GM21529 (cell line): ENCODE measurements around the gene KIFC3.
"Not testable (repeated sequence)": the region's sequence is repeated elsewhere in the genome, so short reads cannot be mapped to it uniquely, and the experiment has no call there.

Source experiments
- ATAC-seq: cut with Tn5 transposase; IDR thresholded peaks from one replicate; pipeline ENCODE4 v1.9.1; 2021; ENCODE audit not compliant: unreplicated experiment

Gene KIFC3, protein sequence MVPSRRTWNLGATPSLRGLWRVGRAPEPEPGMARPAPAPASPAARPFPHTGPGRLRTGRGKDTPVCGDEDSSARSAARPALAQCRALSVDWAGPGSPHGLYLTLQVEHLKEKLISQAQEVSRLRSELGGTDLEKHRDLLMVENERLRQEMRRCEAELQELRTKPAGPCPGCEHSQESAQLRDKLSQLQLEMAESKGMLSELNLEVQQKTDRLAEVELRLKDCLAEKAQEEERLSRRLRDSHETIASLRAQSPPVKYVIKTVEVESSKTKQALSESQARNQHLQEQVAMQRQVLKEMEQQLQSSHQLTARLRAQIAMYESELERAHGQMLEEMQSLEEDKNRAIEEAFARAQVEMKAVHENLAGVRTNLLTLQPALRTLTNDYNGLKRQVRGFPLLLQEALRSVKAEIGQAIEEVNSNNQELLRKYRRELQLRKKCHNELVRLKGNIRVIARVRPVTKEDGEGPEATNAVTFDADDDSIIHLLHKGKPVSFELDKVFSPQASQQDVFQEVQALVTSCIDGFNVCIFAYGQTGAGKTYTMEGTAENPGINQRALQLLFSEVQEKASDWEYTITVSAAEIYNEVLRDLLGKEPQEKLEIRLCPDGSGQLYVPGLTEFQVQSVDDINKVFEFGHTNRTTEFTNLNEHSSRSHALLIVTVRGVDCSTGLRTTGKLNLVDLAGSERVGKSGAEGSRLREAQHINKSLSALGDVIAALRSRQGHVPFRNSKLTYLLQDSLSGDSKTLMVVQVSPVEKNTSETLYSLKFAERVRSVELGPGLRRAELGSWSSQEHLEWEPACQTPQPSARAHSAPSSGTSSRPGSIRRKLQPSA

DNA sequence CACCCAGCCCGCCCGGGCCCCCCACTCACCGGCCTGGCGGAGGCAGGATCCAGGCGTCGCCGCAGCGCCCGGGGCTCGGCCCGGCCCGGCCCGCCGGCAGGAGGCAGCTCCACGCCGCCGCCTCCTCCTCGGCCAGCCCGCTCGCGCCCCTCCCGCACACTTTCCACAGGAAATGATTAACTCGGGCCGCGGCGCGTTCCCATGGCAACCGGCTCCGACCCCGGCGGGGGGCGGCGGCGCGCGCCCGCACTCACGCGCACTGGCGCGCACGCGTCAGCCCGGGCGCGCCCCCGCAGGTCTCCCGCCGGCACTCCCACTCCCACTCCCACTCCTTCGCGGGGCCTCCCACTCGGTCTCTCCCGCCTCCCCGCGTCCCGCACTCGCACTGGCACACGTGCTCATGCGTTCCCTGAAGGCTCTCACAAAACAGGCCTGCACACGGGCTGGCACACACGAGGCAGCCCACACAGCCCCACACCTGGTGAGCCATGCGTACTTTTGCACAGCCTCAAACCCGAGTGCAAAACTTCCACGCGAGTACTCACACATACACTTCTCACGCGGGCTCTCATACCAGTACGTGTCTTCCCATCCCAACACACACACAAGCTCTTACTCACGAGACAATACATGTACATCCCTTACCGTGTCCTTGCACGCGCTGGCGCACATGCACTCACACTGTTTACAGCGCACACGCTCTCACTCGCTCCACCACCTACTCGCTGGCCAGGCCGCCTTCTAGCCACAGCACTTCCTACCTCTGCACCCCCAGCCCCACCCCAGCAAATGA is at the start of gene KIFC3:
KIFC3 (minus strand) TSS at position 151 of the 793 bp plus-strand sequence. CDS start 4,248 bp downstream, outside the sequence.
- ATAC-seq = no peak

DNA sequence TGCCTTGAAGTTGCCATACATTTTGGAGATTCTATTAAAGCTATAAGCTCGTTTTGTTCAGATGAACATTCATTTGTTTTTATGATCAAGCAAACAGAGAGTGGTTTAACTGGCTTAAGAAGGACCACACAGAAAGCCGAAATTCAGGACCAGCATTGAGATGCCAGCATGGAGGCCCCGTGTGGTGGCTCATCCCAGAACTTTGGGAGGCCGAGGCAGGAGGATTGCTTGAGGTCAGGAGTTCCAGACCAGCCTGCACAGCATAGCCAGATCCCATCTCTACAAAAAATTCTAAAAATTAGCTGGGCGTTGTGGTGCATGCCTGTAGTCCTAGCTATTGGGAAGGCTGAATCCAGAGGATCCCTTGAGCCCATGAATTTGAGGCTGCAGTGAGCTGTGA is 45.9 kb upstream of the KIFC3 start:
- ATAC-seq = no peak

DNA sequence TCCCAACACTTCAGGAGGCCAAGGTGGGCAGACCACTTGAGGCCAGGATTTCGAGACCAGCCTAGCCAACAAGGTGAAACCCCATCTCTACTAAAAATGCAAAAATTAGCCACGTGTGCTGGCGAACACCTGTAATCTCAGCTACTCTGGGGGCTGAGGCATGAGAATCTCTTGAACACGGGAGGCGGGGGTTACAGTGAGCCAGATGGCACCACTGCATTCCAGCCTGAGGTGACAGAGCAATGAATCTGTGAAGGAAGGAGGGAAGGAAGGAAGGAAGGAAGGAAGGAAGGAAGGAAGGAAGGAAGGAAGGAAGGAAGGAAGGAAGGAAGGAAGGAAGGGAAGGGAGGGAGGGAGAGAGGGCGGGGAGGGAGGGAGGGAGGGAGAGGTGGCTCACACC is 44.6 kb upstream of the KIFC3 start:
- not testable (repeated sequence) for ATAC-seq

DNA sequence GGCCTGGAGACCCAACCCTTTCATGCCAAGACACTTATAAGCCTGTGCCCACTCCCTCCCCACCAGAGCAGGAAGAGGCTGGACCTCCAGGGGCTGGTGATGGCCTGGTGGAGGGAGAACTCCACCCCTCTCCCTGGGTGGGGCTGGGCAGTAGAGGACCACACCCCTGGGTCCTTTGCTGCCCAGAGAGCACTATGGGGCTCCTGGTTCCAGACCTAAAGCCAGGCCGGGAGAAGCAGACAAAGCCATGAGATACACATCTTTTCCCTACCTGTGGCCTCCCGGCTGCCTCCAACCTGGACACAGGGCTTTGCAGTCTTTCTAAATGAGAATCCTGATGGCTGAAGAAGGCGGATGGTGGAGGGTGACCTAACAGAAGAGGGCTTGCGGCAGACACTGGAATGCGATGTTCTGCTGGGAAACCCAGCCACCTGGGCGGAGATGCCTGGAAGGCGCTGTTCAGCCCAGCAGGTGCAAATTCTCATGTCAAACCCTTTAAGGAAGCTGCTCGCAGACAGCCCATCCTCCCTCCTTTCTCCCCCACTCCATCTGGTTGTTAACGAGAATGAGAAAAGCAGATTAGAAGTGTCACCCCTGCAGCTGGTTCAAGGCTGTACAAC is 43.9 kb upstream of the KIFC3 start:
- no peak for ATAC-seq

DNA sequence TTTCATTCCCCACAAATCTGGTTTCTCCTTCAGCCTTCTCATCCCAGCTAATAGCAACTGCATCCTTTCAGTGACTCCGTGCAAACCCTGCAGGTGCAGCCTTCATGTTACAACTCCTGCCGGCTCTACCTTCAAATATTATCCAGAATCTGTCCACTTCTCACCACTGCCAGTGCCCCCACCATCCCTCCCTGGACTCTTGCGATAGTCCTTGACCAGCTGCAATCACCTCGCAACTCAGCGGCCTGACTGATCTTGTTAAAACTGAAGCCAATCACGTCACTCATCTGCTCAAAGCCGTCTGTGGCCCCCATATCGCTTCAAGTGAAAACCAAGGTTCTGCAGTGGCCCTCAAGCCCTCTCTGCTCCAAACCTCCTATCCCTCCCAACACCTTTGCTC is 42.8 kb upstream of the KIFC3 start:
- no peak for ATAC-seq

DNA sequence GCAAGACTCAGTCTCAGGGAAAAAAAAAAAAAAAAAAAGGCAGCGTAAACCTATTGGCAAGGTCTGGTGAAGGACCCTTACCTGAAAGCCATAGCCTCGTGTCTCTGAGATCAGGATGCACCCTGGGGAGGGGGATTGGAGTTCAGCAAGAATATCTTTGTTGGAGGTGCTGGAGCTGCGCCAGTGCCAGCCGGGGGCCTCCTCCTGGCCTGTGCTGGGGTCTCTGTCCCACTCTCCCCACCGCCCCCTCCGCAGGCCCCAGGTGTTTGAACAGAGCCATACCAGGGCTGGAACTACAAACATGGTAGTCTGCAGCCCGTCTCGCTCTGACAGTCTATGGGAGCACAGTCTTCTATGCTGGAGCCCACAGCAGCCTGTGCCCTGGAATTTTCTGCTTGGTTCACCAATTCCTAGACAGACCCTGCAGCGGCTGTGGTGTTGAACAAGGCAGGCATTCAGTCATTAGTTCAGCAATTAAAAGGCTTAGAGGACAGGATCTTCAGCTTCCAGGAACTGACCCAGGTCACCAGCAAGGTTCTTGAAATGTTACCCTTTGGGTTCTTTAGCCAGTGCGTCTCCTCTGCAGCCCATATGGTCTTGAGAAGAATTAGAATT is 42.2 kb upstream of the KIFC3 start:
- no peak for ATAC-seq

DNA sequence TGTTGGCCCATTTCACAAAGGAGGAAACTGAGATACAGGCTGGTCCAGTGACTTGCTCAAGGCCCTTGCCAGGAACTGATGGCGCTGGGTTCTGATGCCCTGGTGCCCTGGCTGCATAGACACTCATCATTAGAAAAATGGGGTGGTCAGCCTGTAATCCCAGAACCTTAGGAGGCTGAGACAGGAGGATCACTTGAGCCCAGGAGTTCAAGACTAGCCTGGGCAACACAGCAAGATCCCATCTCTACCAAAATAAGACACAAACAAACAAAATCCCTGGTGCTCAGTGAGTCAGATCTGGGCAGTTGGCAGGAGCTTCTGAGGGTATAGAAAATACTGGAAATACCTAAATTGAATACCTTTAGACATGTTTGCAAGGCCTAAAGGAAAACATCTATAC is 41.1 kb upstream of the KIFC3 start:
- ATAC-seq = no peak

DNA sequence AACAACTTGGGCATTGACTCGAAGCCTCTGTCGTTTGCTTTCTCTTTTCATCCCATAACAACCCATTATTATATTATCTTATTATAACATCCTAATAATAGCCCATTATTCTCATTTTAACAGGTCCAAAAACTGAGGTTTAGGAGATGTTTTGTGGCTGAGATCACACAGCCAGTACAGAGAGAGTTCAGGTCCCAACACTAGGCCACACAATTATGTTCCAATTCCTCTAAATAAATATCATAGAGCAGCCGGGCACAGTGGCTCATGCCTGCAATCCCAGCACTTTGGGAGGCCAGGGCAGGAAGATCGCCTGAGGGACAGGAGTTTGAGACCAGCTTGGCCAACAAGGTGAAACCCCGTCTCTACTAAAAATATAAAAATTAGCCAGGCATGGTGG is 40.3 kb upstream of the KIFC3 start:
- ATAC-seq = no peak

DNA sequence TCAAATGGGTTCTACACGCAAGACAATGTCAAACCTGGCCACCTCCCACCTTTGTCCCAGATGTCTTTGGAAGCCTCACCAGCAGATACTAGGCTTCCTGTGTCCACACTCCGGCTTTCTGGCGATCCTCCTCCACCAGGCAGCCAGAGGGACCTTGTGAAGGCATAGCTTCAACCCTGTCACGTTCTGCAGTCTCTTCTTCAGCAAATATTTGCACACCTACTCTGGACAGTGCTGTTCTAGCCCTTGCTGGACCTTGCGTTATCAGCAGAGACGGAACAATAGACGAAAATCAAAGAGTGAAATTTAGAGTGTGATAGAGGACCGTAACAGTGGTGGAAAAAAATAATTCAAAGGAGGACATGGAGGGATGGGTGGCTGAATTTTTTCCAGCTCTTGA is 38.5 kb upstream of the KIFC3 start:
- ATAC-seq = no peak

DNA sequence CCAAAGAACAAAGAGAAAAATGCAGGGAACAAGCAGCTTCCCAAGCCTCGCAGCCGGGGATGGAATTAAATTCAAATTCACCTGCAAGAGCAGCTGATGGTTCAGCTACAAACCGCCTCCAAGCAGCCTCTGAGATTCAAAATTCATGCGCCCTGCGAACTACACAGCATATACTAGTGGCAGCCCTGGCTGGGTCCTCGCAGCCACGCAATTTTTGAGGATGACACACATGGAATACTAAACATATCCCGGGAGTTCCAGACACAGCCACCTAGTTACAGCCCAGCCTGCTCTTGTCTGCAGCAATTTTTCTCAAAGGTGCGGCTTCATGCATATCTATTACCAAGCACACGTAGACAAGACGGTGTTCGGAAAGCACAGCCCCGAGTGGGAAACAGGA is 35.9 kb upstream of the KIFC3 start:
- no peak for ATAC-seq

DNA sequence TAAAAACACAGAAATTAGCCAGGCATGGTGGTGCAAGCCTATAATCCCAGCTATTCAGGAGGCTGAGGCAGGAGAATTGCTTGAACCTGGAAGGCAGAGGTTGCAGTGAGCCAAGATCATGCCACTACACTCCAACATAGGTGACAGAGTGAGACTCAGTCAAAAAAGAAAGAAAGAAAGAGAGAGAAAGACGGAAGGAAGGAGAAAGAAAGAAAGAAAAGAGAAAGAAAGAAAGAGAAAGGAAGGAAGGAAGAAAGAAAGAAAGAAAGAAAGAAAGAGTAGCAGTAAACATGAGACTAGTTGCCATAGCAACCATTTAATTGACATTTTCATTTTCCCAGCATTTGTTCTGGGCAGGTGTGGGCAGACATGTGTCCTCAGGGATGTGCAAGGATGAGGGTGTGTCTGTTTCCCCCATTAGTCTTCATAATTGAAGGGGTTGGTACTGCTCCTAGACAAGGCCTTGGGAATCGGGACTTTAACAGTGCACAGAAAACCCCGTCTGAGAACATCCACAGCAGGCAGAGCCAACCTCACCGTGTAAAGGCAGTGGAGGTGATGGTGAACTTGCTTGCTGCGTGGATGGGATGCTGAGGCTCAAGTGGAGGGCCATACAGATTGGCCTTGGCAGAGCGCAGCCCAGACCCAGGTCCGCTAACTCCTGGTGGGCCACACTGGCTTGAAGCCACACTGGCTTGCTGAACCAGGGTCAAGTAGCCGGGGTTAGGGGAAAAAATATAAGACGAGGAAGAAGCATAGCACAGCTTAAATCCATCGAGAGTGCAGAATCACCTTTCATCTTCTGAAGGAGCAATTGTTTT is 35.2 kb upstream of the KIFC3 start:
- ATAC-seq = no peak

DNA sequence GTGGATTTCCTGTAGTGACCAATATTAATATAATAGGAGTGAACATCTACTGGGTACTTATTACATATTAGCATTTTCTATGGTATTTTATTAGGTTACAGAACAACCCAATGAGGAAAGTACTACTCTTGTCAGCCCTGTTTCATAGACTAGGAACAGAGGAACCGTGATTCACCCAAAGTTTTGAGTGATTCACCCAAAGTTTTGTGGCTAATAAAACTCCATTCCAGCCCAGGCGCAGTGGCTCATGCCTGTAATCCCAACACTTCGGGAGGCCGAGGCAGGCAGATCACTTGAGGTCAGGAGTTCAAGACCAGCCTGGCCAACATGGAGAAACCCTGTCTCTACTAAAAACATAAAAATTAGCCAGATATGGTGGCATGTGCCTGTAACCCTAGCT is 33.1 kb upstream of the KIFC3 start:
- not testable (repeated sequence) for ATAC-seq

DNA sequence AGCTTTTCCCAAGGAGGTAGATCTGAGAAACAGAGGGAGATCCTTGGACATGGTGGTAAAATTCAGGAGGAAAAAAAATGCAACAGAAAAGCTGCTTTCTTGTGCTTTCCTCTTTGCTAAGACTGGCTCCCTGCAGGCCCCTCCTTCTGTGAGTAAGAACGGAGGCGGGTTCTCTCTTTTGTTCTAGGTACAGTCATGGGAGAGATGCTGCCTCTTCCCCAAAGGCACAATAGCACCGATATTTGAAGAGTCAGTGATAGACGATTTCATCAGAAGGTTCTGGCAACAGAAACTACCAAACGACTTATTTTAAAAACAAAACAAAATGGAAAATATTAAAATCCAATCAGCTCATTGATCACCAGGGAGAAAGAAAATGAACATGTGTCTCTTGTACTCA is 32.6 kb upstream of the KIFC3 start:
- ATAC-seq = no peak

DNA sequence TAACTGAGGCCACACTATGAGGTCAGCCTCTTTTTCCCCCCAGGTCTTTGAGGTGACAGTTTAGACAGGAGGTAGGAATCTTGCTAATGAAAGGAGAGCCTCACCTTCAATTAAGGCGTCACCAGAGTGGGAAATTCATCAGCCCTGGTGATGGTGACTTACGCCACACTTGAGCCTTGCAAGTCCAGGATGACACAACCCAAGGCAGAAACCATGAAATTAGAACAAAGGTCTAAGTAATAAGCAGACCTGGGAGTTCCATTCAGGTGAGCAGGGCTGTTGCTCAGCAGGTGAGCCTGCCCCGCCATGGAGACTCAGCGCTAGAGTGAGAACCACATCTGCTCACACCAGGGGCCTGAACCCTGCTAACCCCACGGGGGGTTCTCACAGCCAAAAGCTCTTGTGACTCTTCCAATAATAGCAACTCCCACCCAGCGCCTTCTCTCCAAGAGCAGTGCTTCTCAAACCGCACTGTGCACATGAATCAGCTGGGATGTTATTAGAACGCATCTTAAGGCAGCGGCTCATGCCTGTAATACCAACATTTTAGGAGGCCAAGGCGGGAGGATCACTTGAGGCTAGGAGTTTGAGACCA is 28.7 kb upstream of the KIFC3 start:
- ATAC-seq = no peak

DNA sequence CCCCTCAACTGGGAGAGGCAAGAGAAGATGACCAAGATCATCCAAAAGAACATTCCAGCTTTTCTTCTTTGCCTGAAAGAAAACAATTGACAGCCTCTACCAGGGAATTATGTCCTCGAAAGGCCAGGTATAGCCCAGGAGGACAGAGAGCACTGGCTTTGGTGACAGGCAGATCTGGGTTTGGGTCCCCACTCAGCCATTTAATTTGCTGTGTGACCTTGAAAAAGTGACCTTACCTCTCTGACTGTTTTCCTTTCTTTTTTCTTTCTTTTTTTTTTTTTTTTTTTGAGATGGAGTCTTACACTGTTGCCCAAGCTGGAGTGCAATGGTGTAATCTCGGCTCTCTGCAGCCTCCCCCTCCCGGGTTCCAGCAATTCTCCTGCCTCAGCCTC is 27.7 kb upstream of the KIFC3 start:
- ATAC-seq = no peak

DNA sequence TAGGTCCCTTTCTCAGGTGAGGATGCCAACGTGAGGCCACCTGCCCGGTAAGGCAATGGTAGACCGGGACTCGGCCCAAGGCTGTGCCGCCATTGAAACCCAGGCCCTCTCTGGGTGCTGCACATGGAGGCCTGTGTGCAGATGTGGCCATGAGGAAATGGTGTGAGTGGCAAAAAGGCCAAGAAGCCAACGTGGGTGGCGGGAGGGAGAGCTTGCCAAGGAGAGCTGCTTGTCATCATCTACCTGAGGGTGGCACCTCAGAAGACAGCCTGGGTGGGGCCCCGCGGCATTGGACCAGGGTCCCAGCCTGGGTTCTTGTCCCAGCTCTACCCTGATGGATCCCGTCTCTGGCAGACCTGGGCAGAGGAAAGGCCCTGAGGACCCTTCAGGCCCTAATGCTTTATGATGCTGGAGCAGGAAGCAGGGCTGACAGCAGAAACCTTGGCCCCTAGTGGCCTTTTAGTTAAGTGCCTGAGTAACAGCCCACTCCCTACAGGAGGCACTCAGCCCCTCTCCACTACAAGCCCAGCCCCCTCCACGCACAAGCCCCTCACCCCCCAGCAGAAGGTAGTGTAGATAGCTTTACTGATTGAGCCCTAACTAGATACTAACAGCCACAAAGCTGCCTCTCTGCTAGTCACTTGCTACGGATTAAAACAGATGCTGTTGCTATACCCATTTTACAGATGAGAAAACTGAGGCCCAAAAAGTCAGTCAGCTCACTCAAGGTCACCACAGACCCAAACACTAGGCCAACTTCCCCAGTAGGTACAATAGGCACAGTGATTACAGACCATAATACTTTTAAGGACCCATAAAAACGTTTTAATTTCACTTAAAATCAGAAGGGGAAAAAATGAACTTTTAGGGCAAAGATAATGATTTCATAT is 26.2 kb upstream of the KIFC3 start:
- no peak for ATAC-seq

DNA sequence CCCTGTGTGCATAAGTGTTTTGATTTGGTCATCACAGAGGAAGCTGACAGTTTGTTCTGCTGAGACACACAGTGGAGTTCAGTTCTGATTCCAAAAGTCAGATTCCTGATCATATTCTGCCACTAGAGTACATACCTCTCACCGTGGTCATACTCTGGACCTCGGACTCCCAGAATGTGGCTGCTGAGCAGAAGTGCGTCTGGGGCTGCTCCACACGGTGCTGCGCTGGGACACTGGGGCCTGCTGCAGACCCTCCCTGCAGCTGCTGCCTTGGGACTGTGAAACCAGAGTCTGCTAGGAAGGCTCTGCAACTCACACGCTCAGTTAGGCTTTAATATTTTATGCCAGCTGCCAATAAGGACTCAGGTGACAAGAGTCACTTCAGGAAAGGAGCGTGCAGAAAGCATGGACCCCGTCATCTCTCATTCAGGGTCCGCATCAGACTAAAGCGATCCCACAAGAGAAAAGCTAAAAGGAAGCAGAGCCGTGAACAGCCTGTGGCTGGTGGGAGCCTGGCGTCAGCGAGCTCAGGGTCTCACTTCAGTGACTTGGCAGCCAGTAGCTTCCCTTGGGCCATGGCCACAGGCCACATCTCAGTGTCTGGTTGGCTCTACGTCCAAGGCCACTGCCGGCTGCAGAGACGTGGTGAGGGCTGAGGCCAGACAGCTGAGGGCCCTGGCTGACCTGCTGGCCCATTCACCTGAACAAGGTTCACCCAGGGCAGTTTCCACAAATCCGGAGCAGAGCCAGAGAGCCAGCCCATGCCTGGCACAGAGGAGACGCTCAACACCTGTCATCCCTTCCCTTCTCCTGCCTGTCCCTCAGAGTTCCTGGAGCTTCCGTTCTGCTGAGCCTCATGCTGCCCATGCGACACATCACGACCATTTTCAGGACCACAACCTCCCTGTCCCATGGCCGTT is 24.7 kb upstream of the KIFC3 start:
- ATAC-seq = no peak
